Astrocyte of the cerebellum (primary cell): ENCODE results near the gene FOSL1.

ENCODE experiments used
- DNase-seq: peaks from one replicate; pipeline ENCODE4 v3.0.0-alpha.2; 2011; ENCODE audit warnings: low read depth
- H3K4me3 ChIP-seq: 2 replicates; pipeline ENCODE4 v1.5.1; 2011; ENCODE audit warnings: mild to moderate bottlenecking, low read depth, low read length, moderate library complexity
- in situ Hi-C: cut with HindIII; loops from 2 replicates; pipeline ENCODE4 v1.10.0; 2017; ENCODE audit warnings: low sequenced_read_pairs
- TF ChIP-seq, protein P1 (sequence below): IDR thresholded peaks from 2 replicates; pipeline ENCODE4 v1.5.1; 2012; ENCODE audit warnings: low read length, low read depth, moderate library complexity, mild to moderate bottlenecking; ENCODE audit errors: missing control alignments

Gene FOSL1

DNA sequence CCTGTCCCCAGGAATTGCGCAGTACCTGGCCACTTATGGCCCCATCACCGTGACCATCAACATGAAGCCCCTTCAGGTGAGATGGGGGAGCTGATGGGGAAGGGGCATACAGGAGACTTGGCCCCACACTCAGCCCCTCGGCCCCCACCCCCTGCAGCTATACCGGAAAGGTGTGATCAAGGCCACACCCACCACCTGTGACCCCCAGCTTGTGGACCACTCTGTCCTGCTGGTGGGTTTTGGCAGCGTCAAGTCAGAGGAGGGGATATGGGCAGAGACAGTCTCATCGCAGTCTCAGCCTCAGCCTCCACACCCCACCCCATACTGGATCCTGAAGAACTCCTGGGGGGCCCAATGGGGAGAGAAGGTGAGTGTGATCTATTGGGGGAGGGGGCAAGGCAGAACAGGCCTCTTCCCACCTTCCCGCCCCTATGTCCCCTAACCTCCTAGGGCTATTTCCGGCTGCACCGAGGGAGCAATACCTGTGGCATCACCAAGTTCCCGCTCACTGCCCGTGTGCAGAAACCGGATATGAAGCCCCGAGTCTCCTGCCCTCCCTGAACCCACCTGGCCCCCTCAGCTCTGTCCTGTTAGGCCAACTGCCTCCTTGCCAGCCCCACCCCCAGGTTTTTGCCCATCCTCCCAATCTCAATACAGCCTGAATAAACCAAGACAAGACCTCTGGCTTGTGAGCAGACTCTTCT, 17.0 kb downstream of the FOSL1 start:
- DNase-seq: no peak
- in situ Hi-C loops: no loop called here
- TF ChIP-seq, protein P1, sequence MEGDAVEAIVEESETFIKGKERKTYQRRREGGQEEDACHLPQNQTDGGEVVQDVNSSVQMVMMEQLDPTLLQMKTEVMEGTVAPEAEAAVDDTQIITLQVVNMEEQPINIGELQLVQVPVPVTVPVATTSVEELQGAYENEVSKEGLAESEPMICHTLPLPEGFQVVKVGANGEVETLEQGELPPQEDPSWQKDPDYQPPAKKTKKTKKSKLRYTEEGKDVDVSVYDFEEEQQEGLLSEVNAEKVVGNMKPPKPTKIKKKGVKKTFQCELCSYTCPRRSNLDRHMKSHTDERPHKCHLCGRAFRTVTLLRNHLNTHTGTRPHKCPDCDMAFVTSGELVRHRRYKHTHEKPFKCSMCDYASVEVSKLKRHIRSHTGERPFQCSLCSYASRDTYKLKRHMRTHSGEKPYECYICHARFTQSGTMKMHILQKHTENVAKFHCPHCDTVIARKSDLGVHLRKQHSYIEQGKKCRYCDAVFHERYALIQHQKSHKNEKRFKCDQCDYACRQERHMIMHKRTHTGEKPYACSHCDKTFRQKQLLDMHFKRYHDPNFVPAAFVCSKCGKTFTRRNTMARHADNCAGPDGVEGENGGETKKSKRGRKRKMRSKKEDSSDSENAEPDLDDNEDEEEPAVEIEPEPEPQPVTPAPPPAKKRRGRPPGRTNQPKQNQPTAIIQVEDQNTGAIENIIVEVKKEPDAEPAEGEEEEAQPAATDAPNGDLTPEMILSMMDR: no peak
- no peak overlapping the region for H3K4me3 ChIP-seq

DNA sequence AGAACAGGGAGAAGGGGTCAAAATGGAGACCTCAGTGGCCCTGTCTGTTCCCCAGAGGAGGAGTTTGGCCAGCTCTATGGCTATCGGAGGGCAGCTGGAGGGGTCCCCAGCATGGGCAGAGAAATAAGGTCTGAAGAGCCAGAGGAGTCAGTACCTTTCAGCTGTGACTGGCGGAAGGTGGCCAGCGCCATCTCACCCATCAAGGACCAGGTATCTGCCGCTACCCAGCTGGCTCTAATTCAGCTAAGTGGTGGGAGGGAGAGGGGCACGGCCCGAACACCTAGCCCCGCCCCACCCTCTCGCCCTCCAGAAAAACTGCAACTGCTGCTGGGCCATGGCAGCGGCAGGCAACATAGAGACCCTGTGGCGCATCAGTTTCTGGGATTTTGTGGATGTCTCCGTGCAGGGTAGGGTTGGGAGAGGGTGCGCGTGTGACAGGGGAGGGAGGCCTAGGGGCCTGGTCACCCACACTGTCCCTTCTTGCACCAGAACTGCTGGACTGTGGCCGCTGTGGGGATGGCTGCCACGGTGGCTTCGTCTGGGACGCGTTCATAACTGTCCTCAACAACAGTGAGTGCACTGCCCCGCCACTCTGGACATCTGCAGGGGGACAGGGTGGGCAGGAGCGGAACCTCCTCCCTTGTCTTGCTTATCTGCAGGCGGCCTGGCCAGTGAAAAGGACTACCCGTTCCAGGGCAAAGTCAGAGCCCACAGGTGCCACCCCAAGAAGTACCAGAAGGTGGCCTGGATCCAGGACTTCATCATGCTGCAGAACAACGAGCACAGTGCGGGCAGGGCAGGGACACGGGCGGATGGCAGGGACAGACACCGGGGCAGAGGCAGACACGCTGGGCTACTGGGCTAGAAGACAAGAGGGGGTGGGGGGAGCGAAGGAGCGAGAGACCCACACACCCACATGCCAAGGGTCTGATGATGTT, 17.8 kb downstream of the FOSL1 start:
- in situ Hi-C loops: no loop called here
- TF ChIP-seq, protein P1: no peak
- DNase-seq: no peak
- no peak overlapping the region for H3K4me3 ChIP-seq

DNA sequence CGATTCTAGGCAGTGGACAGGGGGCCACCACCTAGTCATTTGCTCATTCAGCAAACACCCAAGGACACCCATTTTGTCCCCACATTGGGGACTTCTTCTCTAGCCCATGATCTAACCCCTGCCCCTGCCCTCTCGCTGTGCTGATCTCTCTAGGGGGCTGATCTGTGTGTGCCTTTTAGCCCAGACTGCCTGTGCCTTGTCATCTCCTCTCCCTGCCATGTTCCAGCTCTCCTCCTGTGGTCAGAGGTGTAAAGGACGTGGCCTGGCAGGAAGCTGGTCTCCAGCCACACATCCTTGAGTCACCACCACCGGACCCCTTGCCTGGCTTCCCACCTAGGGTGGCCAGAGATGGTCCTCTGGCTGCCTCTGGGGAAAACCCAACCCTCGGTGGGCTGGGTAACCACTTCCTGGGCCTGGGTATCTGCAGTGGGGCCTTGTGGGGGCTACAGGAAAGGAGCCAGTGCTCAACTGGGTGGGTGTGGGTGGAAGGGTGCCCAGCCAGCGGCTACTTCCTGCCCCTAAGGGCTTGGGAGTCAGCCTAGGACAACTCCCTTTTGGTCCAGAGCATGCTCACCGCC, 19.3 kb downstream of the FOSL1 start:
- in situ Hi-C loops: no loop called here
- no peak overlapping the region for H3K4me3 ChIP-seq
- TF ChIP-seq, protein P1: no peak

DNA sequence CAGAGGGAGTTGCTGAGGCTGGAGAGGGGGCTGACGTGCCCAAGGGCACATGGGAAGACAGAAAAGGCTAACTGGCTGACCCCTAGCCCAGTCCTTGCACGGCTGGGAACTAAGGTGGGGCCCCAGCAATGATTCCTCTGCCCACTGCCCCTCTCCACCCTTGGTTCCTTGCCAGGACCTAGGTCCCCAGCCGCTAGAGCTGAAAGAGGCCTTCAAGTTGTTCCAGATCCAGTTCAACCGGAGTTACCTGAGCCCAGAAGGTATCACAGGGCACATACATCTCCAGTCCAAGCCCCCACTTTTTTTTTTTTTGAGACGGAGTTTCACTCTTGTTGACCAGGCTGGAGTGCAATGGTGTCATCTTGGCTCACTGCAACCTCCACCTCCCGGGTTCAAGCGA, 20.2 kb downstream of the FOSL1 start:
- TF ChIP-seq, protein P1: no peak
- DNase-seq: no peak
- in situ Hi-C loops: no loop called here
- no peak overlapping the region for H3K4me3 ChIP-seq

More for the DNA sequence above, 19.3 kb downstream of the FOSL1 start:
- DNase-seq: no peak

DNA sequence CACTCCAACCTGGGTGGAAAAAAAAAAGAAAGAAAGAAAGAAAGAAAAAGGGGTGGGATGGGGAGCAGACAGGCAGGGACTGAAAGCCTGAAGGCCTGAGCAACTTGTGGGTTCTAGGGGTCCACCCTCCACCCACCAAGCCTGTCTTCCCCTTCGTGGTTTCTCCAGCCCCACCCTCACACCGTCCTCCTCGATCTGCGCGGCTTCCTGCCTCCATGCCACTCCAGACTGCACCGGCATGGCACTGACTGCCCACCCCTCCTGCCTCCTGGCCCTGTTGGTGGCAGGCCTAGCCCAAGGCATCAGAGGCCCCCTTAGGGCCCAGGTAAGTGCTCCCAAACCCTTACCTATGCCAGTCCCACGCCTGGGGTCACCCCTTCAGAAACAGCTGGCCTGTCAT, 20.6 kb downstream of the FOSL1 start, which contains the start of gene CTSW:
TSS of gene CTSW (plus strand) at position 221 of the 400 bp plus-strand sequence. CDS start at position 239, 18 bp downstream.
- DNase-seq: no peak
- TF ChIP-seq, protein P1: no peak
- no peak within 1 kb of the TSS for H3K4me3 ChIP-seq
- in situ Hi-C loops: no loop called here
